NCI-H460 (cell line): ENCODE results near the gene KCNJ12. TPM values are rescaled to one million over a fixed set of nuclear protein-coding genes. Genes with fewer than 3 reads are reported as not detected.

Experiments
- DNase-seq: peaks from one replicate; pipeline ENCODE4 v3.0.0-alpha.2; 2016; ENCODE audit warnings: low read depth; ENCODE audit errors: extremely low read depth
- total RNA-seq: library from RNA; depleted of rRNA; stranded (reverse); fragments of >200 nt; shearing (Covaris generic); gene quantifications from 2 replicates; pipeline ENCODE4 v1.2.3, GENCODE V29; 2014

Gene KCNJ12
- total RNA-seq, 1 experiment from 2014 or later = 4.3 TPM

DNA sequence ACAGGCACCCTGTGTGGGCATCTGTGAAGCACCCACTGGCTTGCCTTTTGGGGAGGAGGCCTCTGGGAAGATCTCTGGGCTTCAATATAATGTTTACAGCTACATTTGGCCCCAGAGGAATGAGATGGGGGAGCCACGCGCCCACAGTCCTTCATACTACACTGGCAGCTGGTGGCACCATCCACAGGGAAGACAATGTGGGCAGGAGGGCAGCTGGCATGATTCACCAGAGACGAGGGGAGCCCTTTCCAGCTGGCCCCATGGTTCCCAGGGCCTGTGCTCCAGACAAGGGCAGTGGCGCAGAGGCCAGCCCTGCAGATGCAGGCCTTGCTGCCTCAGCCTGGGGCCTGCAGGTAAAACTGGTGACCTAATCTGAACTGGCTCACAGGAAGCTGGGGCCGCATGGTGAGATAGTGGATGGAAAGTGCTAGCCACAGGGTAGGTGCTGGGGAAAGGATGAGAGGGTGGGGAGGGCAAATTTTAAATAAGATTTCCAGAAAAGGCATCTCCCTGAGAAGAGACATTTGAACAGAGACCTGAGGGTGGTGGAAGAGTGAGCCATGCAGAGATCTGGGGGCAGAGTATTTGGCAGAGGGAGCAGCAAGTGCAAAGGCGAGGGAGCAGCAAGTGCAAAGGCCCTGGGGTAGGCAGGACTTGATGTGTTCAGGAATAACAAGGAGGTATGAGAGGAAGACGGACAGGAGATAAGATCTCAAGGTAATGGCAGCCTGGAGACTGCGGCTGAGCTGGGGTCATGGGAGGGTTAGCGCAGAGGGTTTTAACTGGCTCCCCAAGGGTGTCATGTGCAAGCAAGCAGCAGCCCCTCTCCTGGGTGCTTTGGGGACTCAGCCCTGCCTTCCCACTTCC lies 12.1 kb upstream of the KCNJ12 start:
- no peak for DNase-seq

DNA sequence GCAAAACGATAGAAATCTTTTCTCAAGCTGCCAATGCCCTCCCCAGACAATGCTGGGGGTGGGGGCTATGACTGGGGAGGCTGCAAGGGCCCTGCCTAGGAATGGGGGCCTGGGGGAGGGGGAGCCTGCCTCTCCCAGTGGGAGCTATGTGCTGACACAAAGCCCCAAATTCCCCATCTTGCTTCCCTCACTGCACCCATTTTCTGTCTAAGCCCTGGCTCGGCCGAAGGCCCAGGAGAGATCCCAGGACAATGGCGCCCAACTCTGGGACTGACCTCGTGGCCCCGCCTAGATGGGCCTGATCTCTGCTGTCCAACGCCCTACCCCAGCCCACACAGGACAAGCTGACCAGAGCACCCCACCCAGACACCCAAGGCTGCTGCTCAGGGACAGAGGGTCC lies 11.1 kb upstream of the KCNJ12 start:
- no peak for DNase-seq

- DNase-seq = peak; percentile 47
Measured at GRCh38 chr17:21368545-21369246, 7.5 kb upstream of the KCNJ12 start.

- DNase-seq = no peak
Measured at GRCh38 chr17:21369395-21369794, 6.8 kb upstream of the KCNJ12 start.

- DNase-seq = no peak
Measured at GRCh38 chr17:21370430-21370829, 5.7 kb upstream of the KCNJ12 start.

DNA sequence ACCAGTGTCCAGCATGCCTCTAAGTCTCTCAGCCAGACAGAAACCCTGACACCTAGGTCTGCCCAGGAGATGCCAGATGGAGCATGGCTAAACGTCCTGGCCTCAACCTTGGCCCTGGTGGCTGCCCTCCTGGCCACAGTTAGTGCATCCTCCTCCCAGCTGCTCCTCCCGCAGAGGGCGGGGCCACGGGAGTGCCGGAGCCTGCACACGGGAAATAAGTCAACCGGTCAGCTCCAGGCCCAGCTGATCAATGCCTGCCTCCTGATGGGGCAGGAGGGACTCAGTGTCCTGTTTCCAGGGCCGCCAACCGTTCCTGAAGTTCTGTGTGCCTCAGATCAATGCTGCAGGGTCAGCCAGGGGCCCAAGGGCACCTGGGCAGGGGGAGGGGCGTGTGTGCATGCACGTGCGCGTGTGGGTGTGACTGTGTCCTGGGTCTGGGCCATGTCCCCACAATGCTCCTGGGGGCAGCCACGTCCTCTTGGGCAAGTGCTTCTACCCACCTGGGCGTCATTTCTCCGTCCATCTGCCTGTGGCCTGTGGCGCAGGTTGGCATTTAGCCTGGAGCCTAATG lies 4.6 kb upstream of the KCNJ12 start:
- DNase-seq = no peak

GRCh38 chr17:21372256-21372954 lies 3.8 kb upstream of the KCNJ12 start:
- no peak for DNase-seq

- DNase-seq = no peak
Measured at GRCh38 chr17:21373036-21373435, 3.1 kb upstream of the KCNJ12 start.

DNA sequence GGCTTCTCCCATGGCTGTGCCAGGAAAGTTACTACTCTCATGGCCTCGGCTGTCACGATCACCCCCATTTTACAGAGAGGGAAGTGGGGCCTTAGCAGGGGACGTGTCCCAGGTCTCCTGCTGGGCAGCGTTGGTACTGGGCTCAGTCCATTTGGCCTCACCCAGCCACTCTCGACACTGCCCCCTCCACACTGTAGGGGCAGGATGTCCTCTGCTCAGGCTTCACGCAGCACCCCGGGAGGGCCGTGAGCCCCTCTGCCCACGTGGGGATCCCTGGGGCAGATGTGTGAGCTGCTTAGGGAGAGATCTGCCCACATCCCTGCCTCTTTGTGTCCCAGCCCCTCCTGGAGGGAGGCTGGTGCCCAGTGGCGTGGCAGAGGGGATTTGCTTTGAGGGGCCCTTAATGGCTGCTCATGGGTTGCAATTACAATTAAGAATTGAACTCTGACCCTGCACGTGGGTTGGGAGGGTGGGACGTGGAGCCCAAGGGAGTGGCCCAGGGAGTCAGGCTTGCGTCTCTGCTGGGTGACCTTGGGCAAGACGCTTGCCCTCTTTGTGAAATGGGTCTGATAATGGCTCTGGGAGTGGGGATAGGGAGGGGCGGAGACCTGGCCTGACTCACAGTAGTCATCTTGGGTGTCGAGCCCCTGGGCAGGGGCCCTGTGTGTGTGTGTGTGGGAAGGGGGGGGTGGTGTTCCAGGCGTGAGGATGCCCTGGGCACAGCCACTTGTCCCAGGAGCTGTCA lies 2.3 kb upstream of the KCNJ12 start:
- DNase-seq = no peak

DNA sequence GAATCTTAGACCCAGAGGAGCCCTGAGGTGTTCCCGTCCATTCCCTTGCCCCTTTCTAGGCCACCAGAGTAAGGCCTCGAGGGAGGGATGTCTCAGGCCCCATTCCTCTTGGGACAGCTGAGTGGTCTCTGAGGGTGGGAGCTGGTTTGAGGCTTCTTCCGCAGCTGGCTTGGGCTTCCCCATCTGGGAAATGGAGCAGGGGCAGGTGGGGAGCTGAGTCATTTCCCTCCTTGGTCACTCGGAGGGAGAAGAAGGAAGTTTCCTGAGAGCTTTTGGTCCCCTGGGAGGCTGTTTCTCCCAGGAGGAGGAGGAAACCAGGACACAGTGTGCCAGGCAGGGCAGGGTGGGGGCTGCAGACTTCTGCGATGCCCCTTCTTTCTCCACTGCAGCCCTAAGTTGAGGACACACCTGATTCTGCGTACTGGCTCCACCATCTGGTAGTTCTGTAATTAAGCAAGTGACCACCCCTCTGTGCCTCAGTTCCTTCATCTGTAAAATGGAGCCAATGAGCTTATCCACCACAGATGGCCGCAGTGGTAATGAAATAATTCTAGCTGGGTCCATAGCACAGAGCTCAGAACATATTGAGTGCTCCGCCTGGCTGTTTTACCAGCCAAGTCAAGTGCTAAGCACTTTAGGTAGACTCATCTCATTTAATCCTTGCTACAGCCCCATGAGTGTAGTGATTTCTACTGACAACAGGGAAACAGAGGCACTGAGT lies 1.6 kb upstream of the KCNJ12 start:
- no peak for DNase-seq

GRCh38 chr17:21375162-21375560 lies 996 bp upstream of the KCNJ12 start:
- DNase-seq = no peak

DNA sequence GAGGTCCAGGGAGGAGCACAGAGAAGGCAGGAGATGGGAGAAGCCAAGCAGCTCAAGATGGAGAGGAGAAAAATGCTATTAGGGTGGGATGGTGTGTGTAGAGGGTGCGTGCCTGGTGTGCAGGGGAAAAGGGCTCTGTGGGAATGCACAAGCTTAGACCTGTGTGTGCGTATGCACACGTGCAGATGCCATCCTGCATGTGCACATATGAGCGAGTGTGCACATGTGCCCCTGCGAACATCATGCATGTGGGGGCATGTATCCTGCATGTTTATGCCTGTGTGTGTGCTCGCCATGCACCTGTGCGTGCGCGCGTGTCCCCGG lies 438 bp upstream of the KCNJ12 start:
- DNase-seq = no peak

- peak; percentile 14 for DNase-seq
Measured at GRCh38 chr17:21376759-21377690, 868 bp downstream of the KCNJ12 start.

GRCh38 chr17:21377705-21378396 lies 1.7 kb downstream of the KCNJ12 start:
- no peak for DNase-seq

DNA sequence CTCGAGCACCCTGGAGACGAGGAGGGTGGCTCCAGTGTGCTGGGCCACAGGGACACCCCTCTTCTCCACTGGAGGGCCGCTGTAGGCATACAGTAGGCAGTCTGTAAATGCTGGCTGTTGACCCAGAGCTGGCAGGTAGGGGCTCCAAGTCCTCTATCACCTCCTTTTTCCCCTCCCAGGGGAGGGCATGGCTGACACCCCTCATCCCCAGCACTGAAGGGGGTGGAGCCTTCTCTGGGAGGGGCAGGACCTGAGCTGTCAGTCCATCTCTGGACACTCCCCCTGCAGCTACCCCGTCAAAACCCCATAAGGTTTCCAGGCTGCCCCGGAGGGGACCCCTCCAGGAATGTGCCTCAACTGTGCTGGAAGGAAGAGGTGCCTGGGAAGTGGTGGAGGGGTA lies 2.4 kb downstream of the KCNJ12 start:
- no peak for DNase-seq

DNA sequence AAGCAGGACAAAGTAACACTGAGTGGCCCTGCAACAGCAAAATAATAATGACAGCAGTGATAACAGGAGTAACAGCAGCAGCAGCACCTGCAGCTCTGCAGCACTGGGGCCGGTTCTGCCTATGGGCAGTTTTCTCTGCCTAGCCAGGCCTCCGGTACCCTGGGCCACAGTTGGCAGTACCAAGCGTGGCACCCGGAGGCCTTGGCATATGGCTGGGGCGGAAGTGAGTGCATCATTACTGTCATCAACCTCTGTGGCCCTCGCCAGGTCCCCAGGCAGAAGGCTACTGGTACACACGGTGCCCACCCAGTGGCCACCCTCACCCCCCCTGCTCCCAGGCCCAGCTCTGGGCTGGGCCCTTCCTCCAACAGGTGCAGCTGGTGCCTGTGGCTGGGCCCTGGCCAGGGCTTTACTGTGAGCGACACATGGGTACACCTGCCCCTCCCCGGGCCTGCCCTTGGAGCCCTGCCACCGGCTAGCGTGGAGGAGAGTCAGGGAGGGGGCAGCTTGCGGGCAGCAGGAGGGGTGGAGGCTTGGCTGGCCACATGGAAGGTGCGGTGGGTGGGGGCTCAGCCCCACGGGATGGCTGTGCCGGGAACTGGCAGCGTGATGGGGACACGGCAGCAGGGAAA lies 3.0 kb downstream of the KCNJ12 start:
- no peak for DNase-seq

- no peak for DNase-seq
Measured at GRCh38 chr17:21380659-21381058, 4.5 kb downstream of the KCNJ12 start.
